Measurements from ENCODE around the gene FBRSL1.

The FBRSL1 gene

DNA sequence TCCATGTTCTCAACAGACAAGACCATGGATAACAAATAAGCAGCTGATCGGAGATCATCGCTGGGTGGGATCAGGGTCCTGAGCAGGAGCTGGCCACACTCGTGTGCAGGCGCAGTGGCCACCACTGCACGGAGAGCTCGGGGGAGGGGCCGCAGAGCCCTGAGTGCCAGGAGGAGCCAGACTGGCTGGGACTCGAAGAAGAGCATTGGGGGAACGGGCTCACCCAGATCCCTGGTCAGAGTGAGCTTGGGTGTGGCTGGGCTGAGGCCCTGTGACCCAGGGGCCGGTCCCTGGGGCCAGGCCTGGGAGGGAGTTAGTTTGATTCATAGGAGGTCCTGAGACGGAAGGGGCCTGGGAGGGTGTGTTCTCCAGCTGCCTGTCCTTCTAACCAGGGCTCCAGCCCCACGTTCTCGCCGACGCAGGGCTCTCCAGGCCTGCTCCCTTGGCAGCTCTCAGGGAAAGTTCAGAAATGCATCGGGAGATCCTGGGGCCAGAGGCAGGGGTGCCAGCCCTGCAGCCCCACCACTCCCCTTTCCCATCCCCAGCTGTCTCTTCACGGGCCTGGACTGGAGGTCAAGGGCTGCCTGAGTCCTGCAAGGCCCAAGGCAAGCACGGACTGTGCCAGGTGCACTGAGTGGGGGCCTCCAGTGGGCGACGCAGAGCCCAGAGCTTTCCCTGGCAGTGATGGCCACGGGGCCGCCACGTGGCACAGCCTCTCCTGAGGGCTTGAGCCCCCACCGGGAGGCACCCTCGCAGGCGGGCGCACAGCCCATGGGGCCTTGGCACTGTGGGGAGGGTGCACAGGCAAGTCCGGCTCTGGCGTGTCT lies 48.1 kb downstream of the FBRSL1 start:
- no peak overlapping the region for H3K4me3 ChIP-seq (ENCODE audit: low read depth, low read length)

DNA sequence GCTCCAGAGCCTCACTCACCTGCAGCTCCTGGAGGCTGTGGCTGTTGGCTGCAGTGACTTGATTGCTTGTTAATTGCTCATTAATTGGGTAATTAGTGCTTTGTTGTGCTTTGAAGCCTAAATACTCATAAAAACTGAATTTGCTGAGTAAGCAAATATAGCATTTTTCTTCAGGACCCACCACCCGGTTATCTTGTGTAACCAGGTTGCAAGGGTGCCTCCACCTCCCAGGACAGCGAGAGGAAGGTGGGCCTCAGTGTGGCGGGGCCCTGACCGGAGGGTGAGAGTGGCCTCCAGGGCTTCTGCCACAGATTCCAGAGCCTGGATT lies 48.7 kb downstream of the FBRSL1 start:
- no peak overlapping the region for H3K4me3 ChIP-seq (ENCODE audit: low read depth, low read length)

DNA sequence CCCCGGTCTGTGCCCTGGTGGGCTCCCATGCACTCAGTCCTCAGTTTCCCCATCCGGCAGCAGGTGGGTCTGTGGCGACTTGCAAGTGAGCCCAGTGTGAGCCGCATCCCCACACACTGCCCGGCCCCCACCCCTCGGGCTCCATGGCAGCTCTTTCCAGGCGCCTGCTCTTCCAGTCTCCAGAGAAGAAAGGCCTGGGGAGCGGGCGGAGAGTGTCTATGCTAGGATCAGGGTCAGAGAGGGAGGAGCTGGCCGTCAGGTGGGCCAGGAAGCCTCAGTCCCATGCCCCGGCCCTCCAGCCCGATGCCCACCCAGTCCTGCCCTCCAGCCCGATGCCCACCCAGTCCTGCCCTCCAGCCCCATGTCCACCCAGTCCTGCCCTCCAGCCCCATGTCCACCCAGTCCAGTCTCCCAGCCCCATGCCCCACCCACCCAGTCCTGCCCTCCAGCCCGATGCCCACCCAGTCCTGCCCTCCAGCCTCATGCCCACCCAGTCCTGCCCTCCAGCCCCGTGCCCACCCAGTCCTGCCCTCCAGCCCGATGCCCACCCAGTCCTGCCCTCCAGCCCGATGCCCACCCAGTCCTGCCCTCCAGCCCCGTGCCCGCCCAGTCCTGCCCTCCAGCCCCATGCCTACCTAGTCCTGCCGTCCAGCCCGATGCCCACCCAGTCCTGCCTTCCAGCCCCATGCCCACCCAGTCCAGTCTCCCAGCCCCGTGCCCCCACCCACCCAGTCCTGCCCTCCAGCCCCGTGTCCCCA lies 49.2 kb downstream of the FBRSL1 start:
- H3K4me3 ChIP-seq (ENCODE audit: low read depth, low read length) = no peak overlapping the region

DNA sequence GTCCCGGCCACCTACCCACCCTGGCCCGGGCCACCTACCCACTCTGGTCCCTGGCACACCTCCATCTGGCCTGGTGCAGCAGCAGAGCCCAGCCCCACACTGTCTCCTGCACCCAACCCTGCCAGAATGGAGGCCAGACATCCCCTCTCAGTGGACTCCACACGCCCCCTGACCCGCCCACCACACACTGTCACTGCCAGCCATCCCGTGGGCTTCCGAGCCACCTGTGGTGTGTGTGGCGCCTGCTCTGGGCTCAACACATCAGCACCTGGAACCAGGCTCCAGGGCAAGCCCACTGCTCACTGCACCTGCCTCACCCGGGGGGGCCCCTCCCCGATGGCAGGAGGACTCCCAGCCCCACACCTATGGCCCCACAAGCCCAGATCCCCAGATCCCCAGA lies 50.5 kb downstream of the FBRSL1 start:
- H3K4me3 ChIP-seq (ENCODE audit: low read depth, low read length) = no peak overlapping the region

DNA sequence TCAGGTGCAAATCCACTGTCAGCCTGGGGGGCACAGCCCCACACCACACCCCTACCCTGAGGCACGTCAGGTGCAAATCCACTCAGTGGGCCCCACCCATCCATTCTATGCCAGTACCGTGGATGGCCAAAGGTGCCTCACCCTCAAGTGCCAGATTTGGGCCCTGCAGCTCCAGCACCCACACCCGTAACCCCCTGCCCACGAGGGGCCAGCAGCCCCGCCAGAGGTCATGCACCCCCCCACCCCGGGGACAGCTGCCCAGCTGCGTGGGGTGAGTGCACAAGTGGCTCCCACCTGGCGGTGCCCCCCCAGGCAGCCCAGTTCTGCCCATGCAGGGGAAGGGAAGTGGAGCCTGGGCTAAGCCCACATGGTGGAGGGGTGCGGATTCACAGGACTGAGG lies 51.2 kb downstream of the FBRSL1 start:
- no peak overlapping the region for H3K4me3 ChIP-seq (ENCODE audit: low read depth, low read length)

DNA sequence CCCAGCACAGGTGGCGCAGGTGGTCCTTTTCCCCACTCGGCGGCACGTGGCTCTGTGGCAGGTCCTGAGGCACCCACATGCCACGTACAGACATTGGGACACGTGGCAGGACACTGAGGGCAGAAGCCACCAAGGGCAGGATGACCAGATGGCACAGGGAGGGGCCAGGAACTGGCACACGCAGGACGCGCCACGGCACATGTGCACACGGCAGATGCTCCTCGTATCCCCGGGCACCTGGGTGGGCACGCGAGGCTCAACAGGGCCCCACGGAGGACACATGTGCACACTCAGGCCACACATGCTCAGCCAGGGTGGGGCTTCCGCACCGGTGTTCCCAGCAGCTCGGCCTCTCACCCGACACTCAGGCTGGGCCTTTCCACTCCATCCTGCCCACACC lies 52.0 kb downstream of the FBRSL1 start:
- no peak overlapping the region for H3K4me3 ChIP-seq (ENCODE audit: low read depth, low read length)

DNA sequence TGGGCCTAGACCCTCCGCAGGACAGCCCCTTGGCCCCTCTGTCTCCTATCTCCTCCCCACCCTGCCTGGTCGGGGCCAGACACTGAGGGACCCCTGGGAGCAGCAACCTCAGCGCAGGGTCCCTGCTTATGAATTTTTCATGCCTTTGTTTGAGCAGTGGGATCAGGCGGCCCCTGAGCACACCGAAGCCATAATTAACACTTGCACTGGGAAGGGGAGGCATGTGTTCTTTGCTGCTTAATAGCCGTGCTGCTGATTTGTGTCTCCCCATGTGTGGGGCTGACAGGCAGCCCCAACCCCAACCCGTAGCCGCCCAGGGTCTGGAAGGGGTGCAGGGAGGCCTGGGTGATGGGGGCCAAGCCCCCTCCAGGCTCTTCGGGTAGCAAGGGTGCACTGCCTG lies 52.7 kb downstream of the FBRSL1 start:
- H3K4me3 ChIP-seq (ENCODE audit: low read depth, low read length) = no peak overlapping the region

DNA sequence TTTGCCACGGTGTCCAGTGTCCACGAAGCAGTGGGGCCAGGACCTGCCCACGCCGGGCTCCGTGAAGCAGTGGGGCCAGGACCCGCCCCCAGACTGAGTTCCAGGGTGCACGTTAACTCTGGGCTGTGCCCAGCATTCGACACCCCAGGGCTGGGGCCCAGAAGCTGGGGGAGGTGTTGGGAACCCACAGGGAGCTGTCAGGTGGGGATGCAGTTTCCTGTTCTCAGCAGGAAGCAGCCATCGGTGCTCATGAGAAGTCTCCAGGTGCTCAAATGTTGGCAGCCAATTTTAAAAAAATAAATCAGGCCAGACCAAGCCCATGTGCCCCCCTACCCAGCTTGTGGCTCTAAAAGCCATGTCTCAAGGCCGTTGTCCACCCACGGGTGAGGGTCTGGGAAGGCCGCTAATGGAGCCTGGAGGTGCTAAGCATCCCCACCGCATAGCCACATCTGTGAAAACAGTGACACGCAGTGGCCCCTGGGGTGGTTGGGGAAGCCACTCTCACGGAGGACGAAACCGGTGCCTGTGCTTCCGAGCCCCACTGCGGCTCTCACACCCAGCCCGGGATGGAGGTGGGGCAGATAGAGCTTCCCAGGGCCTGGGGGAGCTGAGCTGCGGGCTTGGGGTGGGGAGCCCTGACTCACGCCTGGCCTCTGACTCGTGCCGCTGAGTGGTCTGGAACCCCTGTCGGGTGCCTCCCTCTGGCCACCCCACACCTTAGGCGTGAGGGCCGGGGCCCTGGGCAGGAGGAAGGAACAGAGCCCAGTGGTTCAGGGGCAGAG lies 53.5 kb downstream of the FBRSL1 start:
- no peak overlapping the region for H3K4me3 ChIP-seq (ENCODE audit: low read depth, low read length)

DNA sequence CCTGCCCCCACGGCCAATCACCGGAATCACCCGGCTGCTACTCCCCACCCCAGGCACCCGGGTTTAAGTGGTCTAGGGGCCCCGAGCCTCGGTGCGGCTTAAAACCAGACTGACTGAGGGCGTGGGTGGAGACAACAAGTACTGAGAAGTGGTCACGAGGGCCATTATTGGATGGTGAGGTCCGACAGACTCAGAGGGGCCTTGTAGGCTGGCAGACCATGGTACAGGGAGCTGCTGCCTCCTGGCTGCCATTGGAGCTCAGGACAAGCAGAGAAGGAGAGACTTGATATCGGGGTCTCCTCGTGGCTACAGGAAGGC lies 54.1 kb downstream of the FBRSL1 start:
- H3K4me3 ChIP-seq (ENCODE audit: low read depth, low read length) = no peak overlapping the region

DNA sequence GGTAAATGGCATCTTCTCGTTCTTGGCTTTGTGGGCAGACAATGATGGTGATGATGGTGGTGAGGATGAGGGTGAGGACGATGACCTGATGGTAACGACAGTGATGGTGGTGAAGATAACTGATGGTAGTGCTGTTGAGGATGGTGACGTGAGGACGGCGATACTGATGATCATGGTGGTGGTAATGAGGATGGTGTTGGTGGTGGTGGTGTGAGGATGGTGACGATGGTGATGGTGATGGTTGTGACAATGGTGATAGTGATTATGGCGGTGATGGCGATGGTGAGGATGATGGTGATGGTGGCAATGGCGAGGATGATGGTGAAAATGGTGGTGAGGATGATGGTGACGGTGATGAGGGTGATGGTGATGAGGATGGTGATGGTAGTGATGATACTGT lies 54.5 kb downstream of the FBRSL1 start:
- H3K4me3 ChIP-seq (ENCODE audit: low read depth, low read length) = no peak overlapping the region

DNA sequence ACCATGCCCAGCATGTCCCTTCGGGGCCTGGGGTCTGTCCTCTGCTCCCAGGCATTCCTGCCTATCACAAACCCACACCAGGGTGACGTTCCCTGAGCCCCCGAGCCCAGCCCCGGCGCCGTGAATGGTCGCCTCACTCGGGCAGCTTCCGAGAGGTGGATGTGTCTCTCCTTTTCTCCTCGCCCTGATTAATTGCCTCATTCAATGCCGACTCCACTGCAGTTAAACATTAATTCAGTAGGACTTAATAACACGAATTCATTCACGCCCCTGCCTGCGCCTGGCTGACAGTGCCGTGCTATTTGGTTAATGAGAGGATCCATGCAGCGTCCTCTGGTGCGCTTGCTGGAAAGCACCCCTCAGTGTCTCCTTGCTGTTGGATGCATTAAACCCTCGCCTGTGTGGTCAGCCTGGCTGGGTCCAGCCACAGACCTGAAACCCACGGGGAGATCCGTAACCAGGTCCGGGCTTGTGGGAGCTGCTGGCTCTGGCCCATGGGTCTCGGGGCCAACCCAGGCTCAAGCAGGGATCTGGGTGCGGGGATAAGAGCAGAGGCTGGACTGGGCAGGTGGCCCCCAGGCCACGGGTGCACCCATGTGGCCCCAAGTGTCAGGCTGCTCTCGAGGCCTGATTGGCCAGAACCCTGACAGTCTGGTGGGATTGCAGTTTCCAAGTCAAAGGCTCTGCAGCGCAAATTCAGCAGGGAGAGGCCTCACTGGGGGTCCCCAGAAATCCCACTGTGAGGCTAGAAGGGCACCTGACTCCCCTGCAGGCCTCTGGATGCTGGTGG lies 55.4 kb downstream of the FBRSL1 start:
- no peak overlapping the region for H3K4me3 ChIP-seq (ENCODE audit: low read depth, low read length)

DNA sequence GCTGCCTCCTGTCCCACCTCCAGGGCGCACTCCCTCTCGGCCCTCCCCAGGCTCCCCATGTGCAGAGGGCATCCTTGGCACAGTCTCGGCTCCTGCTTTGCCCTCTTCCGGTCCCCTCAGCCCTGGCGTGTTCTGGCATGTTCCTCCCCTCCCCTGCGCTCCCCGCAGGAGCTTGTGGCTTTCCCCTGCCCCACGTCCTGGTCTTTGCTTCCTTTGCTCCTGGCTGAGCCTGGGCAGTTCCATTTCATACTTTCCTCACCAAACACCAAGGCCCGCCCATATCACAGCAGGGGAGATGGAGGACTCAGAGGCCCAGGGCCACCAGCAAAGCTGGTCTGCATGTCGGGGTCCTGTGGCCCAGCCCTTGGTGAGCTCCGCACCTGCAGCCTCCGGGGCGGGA lies 56.0 kb downstream of the FBRSL1 start:
- no peak overlapping the region for H3K4me3 ChIP-seq (ENCODE audit: low read depth, low read length)

DNA sequence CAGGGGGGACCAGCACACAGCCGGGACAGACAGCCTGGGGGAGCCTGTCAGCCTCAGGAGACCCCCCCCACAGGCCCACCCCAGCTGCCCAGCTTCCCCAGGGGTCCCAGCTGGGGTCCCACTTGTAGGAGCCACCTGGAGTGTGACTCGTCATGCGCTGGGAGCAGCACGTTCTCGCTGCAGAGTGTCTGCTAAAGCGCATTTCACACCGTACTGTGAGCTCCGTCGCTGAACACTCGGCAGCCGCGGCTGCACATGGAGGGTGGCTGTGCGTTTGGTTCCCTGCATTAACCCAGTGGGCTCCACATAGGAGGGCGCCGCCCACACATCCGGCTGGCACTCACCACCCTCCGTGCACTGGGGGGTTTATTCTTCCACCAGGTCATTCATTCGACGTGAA lies 56.7 kb downstream of the FBRSL1 start:
- no peak overlapping the region for H3K4me3 ChIP-seq (ENCODE audit: low read depth, low read length)

DNA sequence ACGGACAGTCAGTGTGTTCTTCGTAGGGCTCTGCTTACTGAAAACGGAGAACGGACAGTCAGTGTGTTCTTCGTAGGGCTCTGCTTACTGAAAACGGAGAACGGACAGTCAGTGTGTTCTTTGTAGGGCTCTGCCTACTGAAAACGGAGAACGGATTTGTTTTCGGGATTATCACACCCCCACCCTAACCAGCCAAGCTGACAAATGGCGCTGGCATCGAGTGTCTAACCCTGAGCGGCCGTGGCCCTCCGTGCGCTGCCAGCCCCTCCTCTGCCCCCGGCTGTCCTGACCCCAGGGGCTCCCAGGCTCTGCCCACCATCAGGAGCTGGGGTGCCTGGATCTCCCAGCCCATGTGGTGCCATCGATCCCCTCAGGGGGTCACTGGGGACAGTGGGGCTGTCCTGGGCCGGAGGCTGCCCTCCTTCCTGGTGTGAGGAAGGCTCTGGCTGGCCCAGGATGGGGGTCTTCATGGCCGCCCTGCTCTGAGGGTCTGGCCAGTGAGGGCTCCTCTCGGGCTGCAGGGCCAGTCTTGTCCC lies 57.3 kb downstream of the FBRSL1 start:
- no peak overlapping the region for H3K4me3 ChIP-seq (ENCODE audit: low read depth, low read length)

DNA sequence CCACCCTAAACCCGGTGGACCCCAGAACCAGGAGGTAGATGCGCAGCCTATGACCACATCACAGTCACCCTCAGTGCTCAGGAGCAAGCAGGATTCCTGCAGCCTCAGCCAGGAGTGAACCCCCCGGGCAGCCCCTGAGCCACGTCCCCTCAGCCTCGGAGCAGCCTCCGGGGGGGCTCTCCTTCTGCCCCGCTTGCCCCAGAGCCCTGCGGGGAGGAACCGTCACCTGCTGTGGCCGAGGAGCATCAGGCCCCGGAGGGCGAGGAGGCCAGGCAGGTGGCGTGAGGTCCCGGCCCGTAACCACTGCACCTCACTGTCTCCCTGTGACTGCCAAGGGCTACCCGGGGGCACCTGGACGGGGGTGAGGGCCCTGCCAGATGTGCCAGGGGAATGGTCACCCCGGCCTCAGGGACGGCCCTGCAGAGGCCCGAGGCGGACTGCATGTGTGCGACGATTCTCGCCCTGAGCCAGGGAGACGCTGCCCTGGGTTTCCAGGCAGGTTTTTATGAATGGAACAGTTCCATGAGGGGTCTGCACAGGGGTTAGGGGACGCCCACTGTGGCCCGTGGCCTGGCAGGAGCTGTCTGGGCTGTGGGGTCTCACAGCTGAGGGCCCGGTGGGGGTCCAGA lies 58.6 kb downstream of the FBRSL1 start:
- no peak overlapping the region for H3K4me3 ChIP-seq (ENCODE audit: low read depth, low read length)

DNA sequence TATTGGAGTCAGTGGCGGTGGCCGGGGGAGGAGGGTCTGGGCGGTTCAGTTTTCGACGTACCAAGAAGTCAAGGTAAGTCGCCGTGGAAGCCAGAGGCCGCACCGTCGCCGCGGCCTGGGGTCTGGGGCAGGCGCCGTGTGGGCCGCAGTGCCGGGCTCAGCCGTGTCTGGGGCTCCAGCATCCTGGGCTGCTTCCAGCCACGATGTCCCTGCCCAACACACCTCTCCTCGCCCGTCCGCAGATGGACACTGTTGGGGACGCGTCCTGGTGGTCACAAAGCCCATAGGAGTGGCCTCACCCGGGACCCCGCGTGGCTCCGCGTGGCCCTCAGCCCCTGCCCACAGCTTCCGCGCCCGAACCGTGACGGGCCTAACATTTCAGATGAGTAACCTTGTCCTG lies 59.1 kb downstream of the FBRSL1 start:
- no peak overlapping the region for H3K4me3 ChIP-seq (ENCODE audit: low read depth, low read length)

DNA sequence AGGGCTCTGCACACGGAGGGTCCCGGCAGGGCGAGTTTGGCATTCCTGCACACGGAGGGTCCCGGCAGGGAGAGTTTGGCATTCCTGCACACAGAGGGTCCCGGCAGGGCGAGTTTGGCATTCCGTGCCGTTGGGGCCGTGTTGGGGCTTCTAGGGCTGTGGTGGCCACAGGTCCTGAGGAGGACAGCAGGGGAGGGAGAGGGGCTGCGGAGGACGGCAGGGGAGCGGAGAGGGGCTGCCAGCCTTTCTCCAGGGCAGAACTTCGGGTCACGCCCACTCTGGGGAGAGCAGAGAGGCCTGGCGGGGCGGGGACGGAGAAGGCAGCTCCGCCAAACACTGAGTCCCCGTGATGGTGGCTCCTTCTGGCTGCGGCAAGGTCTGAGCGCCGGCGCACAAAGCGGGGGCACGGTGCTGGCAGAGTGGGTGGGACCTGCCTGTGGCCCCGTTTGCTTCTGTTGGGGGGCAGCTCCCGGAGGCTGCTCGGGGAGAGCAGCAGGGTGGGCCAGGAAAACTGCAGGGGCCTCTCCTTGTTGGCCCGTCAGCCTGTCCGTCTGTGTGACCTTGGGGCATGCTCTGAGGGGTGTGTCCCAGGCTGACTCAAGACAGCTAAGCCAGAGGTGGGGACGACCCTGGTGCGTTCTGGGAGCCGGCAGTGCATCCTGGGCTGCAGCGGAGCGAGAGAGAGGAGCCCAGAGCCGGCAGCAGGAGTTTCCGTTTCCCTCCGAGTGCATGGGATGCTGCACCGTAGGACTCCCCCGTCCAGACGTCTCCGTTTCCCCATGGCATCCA lies 60.3 kb downstream of the FBRSL1 start:
- H3K4me3 ChIP-seq (ENCODE audit: low read depth, low read length) = peak overlapping the region; percentile 33

DNA sequence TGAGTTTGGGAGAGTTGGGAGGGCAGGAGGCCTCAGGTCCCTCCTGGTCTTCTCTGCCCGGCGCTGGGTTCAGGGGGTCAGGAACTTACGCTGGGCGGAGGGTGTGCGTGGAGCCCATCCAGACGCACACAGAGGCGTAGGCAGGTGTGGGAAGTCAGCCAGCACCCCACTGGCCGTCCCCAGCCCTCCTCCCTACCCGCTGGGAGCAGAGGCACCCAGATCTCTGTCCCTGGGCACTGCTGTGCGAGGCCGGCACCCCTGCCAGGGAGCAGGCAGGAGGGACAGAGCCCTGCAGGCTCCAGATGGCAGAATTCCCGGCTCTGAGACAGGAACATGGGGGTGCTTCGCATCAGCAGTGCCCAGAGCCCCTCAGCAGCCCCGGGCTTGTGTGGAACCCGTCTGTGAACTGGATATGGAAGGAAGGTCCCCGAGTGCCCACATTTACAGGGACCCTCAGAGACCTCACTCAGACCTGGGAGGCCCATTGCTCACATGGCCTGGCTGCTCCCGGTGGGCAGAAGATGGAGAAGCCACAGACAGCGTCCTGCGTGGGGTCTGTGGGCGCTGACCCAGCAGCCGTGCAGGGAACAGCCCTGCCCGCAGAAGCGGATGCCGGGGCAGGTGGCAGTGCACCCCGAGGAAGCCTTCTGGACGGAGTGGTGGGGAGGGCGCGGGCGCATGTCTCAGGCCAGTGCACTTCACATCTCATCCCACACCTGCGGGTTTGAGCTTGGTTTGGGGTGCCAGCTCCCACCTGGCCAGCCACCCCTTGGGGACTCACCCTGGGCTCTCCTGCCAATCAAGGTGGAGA lies 61.1 kb downstream of the FBRSL1 start:
- H3K4me3 ChIP-seq (ENCODE audit: low read depth, low read length) = no peak overlapping the region

DNA sequence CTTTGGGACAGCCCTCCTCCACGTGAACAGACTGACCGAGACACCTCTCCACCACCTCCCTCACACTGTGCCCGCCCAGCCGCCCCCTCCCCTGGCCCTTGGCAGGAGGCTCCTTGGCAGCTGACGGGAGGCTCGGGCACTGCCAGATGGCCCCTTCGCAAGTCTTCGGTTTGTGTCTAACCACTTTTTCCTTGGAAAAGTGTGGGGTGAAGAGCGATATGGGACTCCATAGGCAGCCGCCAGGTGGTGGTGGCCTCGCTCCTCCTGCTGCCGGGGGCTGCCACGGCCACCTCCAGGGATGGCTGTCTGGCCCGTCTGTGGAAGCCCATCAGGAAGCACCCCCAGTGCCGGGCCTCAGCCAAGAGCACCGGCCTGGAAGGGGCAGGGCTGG lies 61.7 kb downstream of the FBRSL1 start:
- no peak overlapping the region for H3K4me3 ChIP-seq (ENCODE audit: low read depth, low read length)

All from iPS-11a (cell line).